Pancreas (tissue), 10 donors: ENCODE measurements around the gene RAF1. TPM values are rescaled to one million over a fixed set of nuclear protein-coding genes. Genes with fewer than 3 reads are reported as not detected.

Experiments
- ATAC-seq, 4 donors: fragments of 200-7000 bp; cut with Tn5 transposase; one replicate each; pipeline versions ENCODE4 v1.8.0 to v1.9.1; 2020; ENCODE audit warnings: mild to moderate bottlenecking in 4 of 4, moderate library complexity in 4 of 4
- DNase-seq, 6 donors: peaks; one replicate each; pipeline ENCODE4 v3.0.0-alpha.2; 2020
- FAIRE-seq: peaks from 2 replicates; lab custom pipeline; 2012; peaks lifted over from hg19 to GRCh38; lab: Jason Lieb, UNC
- H3K27ac ChIP-seq, 4 donors: fragments of 200-600 bp; sonication (generic); 1 replicate in 3 of 4; 2 replicates in 1 of 4; pipeline versions ENCODE4 v1.5.0 to v1.8.0; 2020
- H3K27me3 ChIP-seq, 4 donors: fragments of 200-600 bp; one replicate each; pipeline ENCODE4 v1.8.0; 2021
- H3K36me3 ChIP-seq, 3 donors: fragments of 200-600 bp; sonication (generic) in 1 of 3; one replicate each; pipeline versions ENCODE4 v1.5.0 to v1.8.0; 2020 to 2021
- H3K4me1 ChIP-seq, 3 donors: fragments of 200-600 bp; one replicate each; pipeline ENCODE4 v1.8.0; 2021
- H3K4me3 ChIP-seq, 4 donors: fragments of 200-600 bp; sonication (generic) in 2 of 4; one replicate each; pipeline versions ENCODE4 v1.5.0 to v1.8.0; 2020 to 2021
- H3K9me3 ChIP-seq, 4 donors: fragments of 200-600 bp; one replicate each; pipeline ENCODE4 v1.8.0; 2021
- WGBS, 2 donors: extraction: QIAGEN DNeasy Blood & Tissue Kit; methylation state at CpG; one replicate each; pipeline ENCODE4 v1.1.7; 2013; 5-methylcytosine and 5-hydroxymethylcytosine counted together
- intact Hi-C, 3 donors: fragments of 100-400 bp; cut with DNase I; formaldehyde crosslinking; loops; one replicate each; pipeline versions ENCODE4 v1.11.1 to v1.14.2; 2022
- polyA plus RNA-seq, 2 donors: library from polyadenylated mRNA; stranded (reverse); fragments of 200-250 nt; gene quantifications; one replicate each; pipeline ENCODE4 v1.2.3, GENCODE V29; 2013
- total RNA-seq, 6 donors: library from RNA; stranded (reverse); fragmentation: NEBNext Ultra II Directional in 4 of 6; extraction: Animal tissue kit (Norgen Biotek cat#: 25700) in 4 of 6; gene quantifications; one replicate each; pipeline versions ENCODE4 v1.2.1 to v1.2.4, GENCODE V29; 2021 to 2023
- TF ChIP-seq, protein P1 (sequence below), 4 donors: fragments of 200-600 bp; sonication (generic) in 3 of 4; IDR thresholded peaks; one replicate each; pipeline versions ENCODE4 v1.5.0 to v1.8.0; 2021; ENCODE audit warnings: antibody characterized with exemption in 4 of 4
- donor health status: healthy with polysubstance abuse.
- donor health status: DM: no; HTN: no; CAD: no; lungs with moderate emphysema.
- donor health status: DM: no; HTN: no; CAD: no.
- donor health status: control.
- donor health status: control.
- donor health status: Bipolar disorder and iron deficiency.
- donor health status: DM: yes; HTN: yes; CAD: no.
- donor health status: DM: no; HTN: no; CAD: no.
- donor health status: DM: no; HTN: no; CAD: no.
- donor health status: DM: yes; HTN: yes; CAD: no.

Gene RAF1
- total and polyA plus RNA-seq, 8 donors = 29.1 to 46.9 (median 38.1) TPM

DNA sequence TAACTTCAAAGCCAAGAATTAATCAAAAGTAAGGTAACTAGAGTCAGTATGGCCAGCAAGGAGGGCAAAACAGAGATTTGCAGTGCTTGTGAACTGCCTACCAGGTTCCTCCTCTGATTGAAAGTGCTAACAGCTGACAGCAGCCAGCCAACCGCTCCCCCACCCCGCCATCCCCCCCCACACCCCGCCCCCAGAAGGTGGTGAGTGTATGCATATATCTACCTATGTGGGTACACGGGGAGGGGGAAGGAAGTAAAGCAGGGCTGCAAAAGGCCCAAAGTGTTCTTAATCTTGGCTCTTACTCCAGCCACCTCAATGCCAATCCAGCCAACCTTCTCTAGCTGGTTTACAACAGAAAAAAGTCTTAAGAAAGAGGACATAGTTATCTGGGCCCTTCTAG is 50.7 kb downstream of the RAF1 start:
- H3K4me1 ChIP-seq = no peaks in the 10 kb centered on the region
- H3K27me3 ChIP-seq = no peaks in the 10 kb centered on the region
- intact Hi-C loops = no loop called here
- H3K36me3 ChIP-seq = peaks cover 0 to 18% (median under 1%) of the 10 kb centered on the region in 3 donors
- TF ChIP-seq, protein P1, sequence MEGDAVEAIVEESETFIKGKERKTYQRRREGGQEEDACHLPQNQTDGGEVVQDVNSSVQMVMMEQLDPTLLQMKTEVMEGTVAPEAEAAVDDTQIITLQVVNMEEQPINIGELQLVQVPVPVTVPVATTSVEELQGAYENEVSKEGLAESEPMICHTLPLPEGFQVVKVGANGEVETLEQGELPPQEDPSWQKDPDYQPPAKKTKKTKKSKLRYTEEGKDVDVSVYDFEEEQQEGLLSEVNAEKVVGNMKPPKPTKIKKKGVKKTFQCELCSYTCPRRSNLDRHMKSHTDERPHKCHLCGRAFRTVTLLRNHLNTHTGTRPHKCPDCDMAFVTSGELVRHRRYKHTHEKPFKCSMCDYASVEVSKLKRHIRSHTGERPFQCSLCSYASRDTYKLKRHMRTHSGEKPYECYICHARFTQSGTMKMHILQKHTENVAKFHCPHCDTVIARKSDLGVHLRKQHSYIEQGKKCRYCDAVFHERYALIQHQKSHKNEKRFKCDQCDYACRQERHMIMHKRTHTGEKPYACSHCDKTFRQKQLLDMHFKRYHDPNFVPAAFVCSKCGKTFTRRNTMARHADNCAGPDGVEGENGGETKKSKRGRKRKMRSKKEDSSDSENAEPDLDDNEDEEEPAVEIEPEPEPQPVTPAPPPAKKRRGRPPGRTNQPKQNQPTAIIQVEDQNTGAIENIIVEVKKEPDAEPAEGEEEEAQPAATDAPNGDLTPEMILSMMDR (IDR thresholded peaks at IDR 0.05) = no peak
- ATAC-seq = no peak
- WGBS, 2 donors = 53 to 73% methylated on average over 4 of the region's 4 CpGs
- FAIRE-seq = no peak
- no peak overlapping the region for H3K27ac ChIP-seq
- H3K9me3 ChIP-seq = no peaks in the 10 kb centered on the region
- no peak for DNase-seq
- no peak overlapping the region for H3K4me3 ChIP-seq

DNA sequence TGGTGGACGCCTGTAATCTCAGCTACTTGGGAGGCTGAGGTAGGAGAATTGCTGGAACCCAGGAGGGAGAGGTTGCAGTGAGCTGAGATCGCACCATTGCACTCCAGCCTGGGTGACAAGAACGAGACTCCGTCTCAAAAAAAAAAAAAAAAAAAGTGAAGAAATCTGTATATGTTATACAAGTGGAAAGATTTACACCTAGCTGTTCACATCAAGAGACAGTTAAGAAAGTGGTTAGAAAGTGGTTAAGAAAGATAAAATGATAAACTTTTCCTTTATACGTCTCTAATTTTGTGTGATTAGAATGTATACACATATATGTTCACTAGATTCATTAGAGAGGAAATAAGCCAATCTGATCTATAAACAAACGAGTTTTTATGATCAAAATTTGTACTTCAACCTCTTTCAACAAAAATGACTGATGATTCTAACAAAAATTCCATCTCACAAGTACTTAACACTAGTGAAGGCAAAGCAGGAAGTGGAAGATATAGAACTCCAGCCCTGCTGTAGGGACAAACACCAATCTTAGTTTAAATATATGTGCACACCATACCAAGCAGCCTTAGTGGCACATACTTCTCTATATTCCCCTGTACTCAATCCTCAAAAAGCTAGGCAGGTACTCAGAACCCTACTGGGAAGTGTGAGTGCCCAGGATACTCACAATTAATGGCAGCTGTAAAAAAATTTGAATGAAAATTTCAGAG is 51.2 kb downstream of the RAF1 start:
- TF ChIP-seq, protein P1 (IDR thresholded peaks at IDR 0.05) = no peak
- WGBS, 2 donors = 84 to 87% methylated on average over 6 of the region's 6 CpGs
- ATAC-seq = no peak
- Histone ChIP-seq H3K9me3 (no peaks in the 10 kb centered on the region), H3K27ac (no peak overlapping the region), H3K36me3 (peaks cover 0 to 22% (median 7%) of the 10 kb centered on the region in 3 donors), H3K27me3 (no peaks in the 10 kb centered on the region), H3K4me1 (no peaks in the 10 kb centered on the region), H3K4me3 (no peak overlapping the region)
- intact Hi-C loops = no loop called here
- FAIRE-seq = no peak
- no peak for DNase-seq

DNA sequence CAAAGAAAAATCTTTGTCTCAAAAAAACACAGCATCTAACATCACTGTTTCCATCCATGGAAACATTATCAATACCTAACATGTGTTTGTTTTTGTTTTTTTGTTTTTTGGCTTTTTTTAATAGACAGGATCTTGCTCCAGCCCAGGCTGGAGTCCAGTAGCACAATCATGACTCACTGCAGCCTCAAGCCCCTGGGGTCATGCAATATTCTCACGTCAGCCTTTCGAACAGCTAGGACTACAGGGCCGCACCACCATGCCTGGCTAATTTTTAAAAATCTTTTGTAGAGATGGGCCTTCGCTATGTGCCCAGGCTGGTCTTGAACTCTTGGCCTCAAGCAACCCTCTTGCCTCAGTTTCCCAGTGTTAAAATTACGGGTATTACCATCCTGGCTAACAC is 52.8 kb downstream of the RAF1 start:
- FAIRE-seq (no peak), ATAC-seq (no peak), DNase-seq (no peak)
- intact Hi-C loops = no loop called here
- peaks cover 0 to 31% (median 17%) of the 10 kb centered on the region in 3 donors for H3K36me3 ChIP-seq
- TF ChIP-seq, protein P1 (IDR thresholded peaks at IDR 0.05) = no peak
- H3K27ac ChIP-seq = no peak overlapping the region
- no peaks in the 10 kb centered on the region for H3K27me3 ChIP-seq
- 78 to 80% methylated on average over 5 of the region's 5 CpGs for WGBS, 2 donors
- no peaks in the 10 kb centered on the region for H3K9me3 ChIP-seq
- no peak overlapping the region for H3K4me3 ChIP-seq
- no peaks in the 10 kb centered on the region for H3K4me1 ChIP-seq

DNA sequence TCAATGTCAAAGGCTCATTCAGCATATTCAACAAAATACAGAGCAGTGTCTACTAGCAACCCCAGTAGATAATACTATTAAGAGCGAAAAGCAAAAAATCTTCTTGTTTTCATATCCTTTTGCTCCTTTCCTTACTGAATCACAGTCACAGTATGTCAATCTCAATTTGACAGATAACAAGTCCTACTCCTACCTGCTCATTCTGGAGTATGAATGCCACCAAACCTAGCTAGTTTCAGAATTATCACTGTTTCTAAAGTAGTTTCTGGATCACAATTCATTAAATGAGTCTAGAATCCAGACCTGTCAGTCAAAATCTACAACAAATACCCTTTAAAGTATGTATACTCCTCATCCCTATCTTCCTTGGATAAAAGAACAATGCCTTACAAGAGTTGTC is 55.5 kb downstream of the RAF1 start:
- 95 to 100% methylated on average over 1 of the region's 1 CpG for WGBS, 2 donors
- no peak for ATAC-seq
- no peak for FAIRE-seq
- Histone ChIP-seq H3K9me3 (no peaks in the 10 kb centered on the region), H3K4me1 (no peaks in the 10 kb centered on the region), H3K27me3 (no peaks in the 10 kb centered on the region), H3K4me3 (no peak overlapping the region), H3K36me3 (peaks cover 0 to 33% (median 19%) of the 10 kb centered on the region in 3 donors), H3K27ac (no peak overlapping the region)
- DNase-seq = no peak
- TF ChIP-seq, protein P1 (IDR thresholded peaks at IDR 0.05) = no peak
- intact Hi-C loops = loop anchor here in 1 of 3 donors (10.0 kb wide), 1 partner anchor 46 kb away; no protein-coding TSS in a partner anchor

DNA sequence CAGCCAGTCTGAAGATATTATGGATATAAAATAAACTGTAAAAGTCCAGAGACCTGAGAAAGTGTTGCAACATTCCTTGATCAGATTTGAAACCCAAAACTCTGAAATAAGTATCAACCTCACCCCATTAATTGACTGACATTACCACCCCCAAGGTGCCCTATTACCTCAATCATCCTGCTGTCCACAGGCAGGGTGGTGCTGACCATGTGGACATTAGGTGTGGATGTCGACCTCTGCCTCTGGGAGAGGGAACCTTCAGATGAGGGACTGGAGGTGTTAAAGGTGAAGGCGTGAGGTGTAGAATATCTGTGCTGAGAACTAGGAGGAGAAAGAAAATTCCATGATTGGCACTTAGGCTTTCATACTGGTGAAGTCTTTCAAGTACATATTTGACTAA is 59.9 kb downstream of the RAF1 start:
- 86% methylated on average over 2 of the region's 2 CpGs for WGBS, 2 donors
- Histone ChIP-seq H3K9me3 (no peaks in the 10 kb centered on the region), H3K4me1 (peaks cover 0 to 5% (median 5%) of the 10 kb centered on the region in 3 donors), H3K27me3 (no peaks in the 10 kb centered on the region), H3K27ac (no peak overlapping the region), H3K4me3 (no peak overlapping the region), H3K36me3 (peaks cover 0 to 38% (median 23%) of the 10 kb centered on the region in 3 donors)
- DNase-seq (no peak), ATAC-seq (peak in 1 of 4 donors; percentile 32), FAIRE-seq (no peak)
- TF ChIP-seq, protein P1 (IDR thresholded peaks at IDR 0.05) = no peak
- intact Hi-C loops = loop anchor here in 1 of 3 donors (10.0 kb wide), 1 partner anchor 51 kb away; no protein-coding TSS in a partner anchor
